ENCODE data around the gene ZNF446.
A peak's percentile ranks its signal among the peaks of the same experiment; 100 is the strongest.

The ZNF446 gene

DNA sequence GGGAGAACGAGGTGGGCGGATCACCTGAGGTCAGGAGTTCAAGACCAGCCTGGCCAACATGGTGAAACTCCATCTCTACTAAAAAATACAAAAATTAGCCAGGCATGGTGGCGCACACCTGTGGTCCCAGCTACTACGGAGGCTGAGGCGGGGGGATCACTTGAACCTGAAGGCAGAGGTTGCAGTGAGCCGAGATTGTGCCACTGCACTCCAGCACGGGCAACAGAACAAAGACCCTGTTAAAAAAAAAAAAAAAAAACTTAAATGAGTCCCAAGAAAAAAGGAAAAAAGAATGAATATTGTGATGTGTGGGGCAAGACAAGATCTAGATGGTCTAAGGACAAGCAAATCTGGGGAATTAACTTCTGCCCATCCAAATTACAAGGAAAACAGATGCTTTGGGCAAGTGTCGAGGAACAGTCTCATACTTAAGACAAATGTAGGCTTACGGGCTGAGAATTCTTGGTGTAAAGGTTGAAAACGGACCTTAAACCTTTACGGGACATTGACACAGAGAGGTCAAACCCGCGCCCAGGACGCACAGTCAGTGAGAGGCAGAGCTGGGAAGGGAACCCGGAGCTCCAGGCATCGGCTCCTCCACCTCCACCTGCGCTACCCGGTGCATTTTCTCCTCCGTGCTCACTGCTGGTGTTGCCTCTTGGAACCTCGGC is 9.9 kb upstream of the ZNF446 start:
- Histone ChIP-seq H3K27me3 (ENCODE audit: control insufficient read depth, low read length) (peaks cover 3% of the 10 kb centered on the region; the same call in 1 of the 2 replicates), H3K27ac (ENCODE audit: low read depth, low read length) (no peak overlapping the region)

DNA sequence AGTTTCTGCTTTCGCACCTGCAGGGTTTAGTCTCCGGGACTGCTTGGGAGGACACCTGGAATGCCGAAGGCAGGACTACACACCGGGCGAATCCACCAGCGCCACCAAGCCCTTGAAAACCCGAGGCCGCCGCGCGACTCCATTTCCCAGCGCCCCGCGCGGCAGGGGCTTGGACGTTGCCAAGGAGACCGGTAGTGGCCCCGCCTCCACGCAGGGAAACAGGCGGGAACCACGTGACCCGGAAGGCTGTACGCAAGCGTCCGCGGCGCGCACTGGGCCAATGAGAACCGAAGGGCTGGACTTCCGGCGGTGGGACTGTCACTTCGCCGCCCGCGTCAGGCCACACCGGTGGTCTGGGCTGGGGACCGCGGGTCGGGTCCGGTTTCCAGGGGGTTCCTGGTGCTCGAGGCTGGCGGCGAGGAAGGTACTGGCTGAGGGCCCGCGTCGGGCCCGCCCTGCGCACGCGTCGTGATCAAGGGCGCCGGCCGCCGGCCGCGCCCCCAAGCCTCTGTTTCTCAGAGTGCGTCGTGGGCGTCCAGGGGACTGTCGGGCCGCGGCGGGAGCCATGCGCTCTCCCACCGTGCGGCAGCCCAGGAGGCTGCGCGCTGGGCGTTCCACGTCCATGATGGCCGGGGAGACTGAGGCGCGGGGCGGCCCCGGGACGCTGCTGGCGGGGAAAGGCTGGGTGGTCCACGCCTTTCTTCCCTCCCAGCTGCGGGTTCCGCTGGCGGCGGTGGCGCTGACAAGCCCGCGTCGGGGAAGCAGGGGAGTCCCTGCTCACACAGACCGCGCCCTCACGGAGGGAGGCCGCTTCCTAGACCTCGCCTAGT is 9.2 kb upstream of the ZNF446 start, which contains the start of gene ZNF324:
Gene ZNF324, plus strand, starts transcription at position 321 of the 830 bp plus-strand sequence. CDS start 2,106 bp downstream, outside the sequence.
- Histone ChIP-seq H3K27me3 (ENCODE audit: control insufficient read depth, low read length) (peaks cover 3% of the 10 kb centered on the region; the same call in 1 of the 2 replicates), H3K4me1 (ENCODE audit: control insufficient read depth, low read length) (peaks cover 20% of the 10 kb centered on the region), H3K4me2 (ENCODE audit: low read length) (peak within 1 kb of the TSS; percentile 72), H3F3A (ENCODE audit: control insufficient read depth, insufficient read depth) (peaks cover 11% of the 10 kb centered on the region), H4K20me1 (ENCODE audit: control insufficient read depth, insufficient read depth, low read depth, low read length) (peaks cover 8% of the 10 kb centered on the region; the same call in 1 of the 2 replicates), H3K9me3 (ENCODE audit: control insufficient read depth, insufficient read depth, low read length) (no peaks in the 10 kb centered on the region), H3K9me2 (replicated peaks; ENCODE audit: control insufficient read depth, low read length) (no peaks in the 10 kb centered on the region), H3K79me2 (ENCODE audit: control insufficient read depth, low read length) (peaks cover 27% of the 10 kb centered on the region), H3K27ac (ENCODE audit: low read depth, low read length) (0 out of 2 replicates have a peak within 1 kb of the TSS, but pooled peaks have one; percentile 23), H3K36me3 (ENCODE audit: control insufficient read depth, low read length) (peaks cover 20% of the 10 kb centered on the region), H3K4me3 (ENCODE audit: low read length) (peak within 1 kb of the TSS; percentile 91)
- TF ChIP-seq EZH2phosphoT487 (IDR thresholded peaks at IDR 0.05; ENCODE audit: borderline replicate concordance, low read length), result no peak
- TF ChIP-seq, protein P1, sequence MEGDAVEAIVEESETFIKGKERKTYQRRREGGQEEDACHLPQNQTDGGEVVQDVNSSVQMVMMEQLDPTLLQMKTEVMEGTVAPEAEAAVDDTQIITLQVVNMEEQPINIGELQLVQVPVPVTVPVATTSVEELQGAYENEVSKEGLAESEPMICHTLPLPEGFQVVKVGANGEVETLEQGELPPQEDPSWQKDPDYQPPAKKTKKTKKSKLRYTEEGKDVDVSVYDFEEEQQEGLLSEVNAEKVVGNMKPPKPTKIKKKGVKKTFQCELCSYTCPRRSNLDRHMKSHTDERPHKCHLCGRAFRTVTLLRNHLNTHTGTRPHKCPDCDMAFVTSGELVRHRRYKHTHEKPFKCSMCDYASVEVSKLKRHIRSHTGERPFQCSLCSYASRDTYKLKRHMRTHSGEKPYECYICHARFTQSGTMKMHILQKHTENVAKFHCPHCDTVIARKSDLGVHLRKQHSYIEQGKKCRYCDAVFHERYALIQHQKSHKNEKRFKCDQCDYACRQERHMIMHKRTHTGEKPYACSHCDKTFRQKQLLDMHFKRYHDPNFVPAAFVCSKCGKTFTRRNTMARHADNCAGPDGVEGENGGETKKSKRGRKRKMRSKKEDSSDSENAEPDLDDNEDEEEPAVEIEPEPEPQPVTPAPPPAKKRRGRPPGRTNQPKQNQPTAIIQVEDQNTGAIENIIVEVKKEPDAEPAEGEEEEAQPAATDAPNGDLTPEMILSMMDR (IDR thresholded peaks at IDR 0.05; ENCODE audit: low read depth, low read length, poor library complexity, severe bottlenecking), result peak; percentile 24

More for the DNA sequence above, 9.9 kb upstream of the ZNF446 start:
- Histone ChIP-seq H3F3A (ENCODE audit: control insufficient read depth, insufficient read depth) (peaks cover 11% of the 10 kb centered on the region), H3K9me2 (replicated peaks; ENCODE audit: control insufficient read depth, low read length) (no peaks in the 10 kb centered on the region), H4K20me1 (ENCODE audit: control insufficient read depth, insufficient read depth, low read depth, low read length) (peaks cover 8% of the 10 kb centered on the region; the same call in 1 of the 2 replicates), H3K36me3 (ENCODE audit: control insufficient read depth, low read length) (peaks cover 16% of the 10 kb centered on the region), H3K4me1 (ENCODE audit: control insufficient read depth, low read length) (peaks cover 20% of the 10 kb centered on the region), H3K4me2 (ENCODE audit: low read length) (peak overlapping the region; percentile 72), H3K4me3 (ENCODE audit: low read length) (peak overlapping the region; percentile 91), H3K9me3 (ENCODE audit: control insufficient read depth, insufficient read depth, low read length) (no peaks in the 10 kb centered on the region), H3K79me2 (ENCODE audit: control insufficient read depth, low read length) (peaks cover 27% of the 10 kb centered on the region)
- no peak for TF ChIP-seq EZH2phosphoT487 (IDR thresholded peaks at IDR 0.05; ENCODE audit: borderline replicate concordance, low read length)
- TF ChIP-seq, protein P1 (IDR thresholded peaks at IDR 0.05; ENCODE audit: low read depth, low read length, poor library complexity, severe bottlenecking), result no peak

- H3K27me3 ChIP-seq (ENCODE audit: control insufficient read depth, low read length), result peaks cover 3% of the 10 kb centered on the region; the same call in 1 of the 2 replicates
- H3K4me1 ChIP-seq (ENCODE audit: control insufficient read depth, low read length), result peaks cover 20% of the 10 kb centered on the region
- H3K36me3 ChIP-seq (ENCODE audit: control insufficient read depth, low read length), result peaks cover 33% of the 10 kb centered on the region
- TF ChIP-seq, protein P1 (IDR thresholded peaks at IDR 0.05; ENCODE audit: low read depth, low read length, poor library complexity, severe bottlenecking), result no peak
- TF ChIP-seq EZH2phosphoT487 (IDR thresholded peaks at IDR 0.05; ENCODE audit: borderline replicate concordance, low read length), result no peak
- H3K4me2 ChIP-seq (ENCODE audit: low read length), result peak overlapping the region; percentile 72
- H3F3A ChIP-seq (ENCODE audit: control insufficient read depth, insufficient read depth), result peaks cover 11% of the 10 kb centered on the region
- peaks cover 8% of the 10 kb centered on the region; the same call in 1 of the 2 replicates for H4K20me1 ChIP-seq (ENCODE audit: control insufficient read depth, insufficient read depth, low read depth, low read length)
- H3K4me3 ChIP-seq (ENCODE audit: low read length), result peak overlapping the region; percentile 91
- no peaks in the 10 kb centered on the region for H3K9me3 ChIP-seq (ENCODE audit: control insufficient read depth, insufficient read depth, low read length)
- no peak overlapping the region for H3K27ac ChIP-seq (ENCODE audit: low read depth, low read length)
- H3K9me2 ChIP-seq (replicated peaks; ENCODE audit: control insufficient read depth, low read length), result no peaks in the 10 kb centered on the region
- peaks cover 27% of the 10 kb centered on the region for H3K79me2 ChIP-seq (ENCODE audit: control insufficient read depth, low read length)
Observed at GRCh38 chr19:58468216-58468839, 7.8 kb upstream of the ZNF446 start.

Measured in DOHH2 (cell line).